Stomach (tissue), 19 donors: ENCODE measurements around the gene GPR6. TPM values are rescaled to one million over a fixed set of nuclear protein-coding genes. Genes with fewer than 3 reads are reported as not detected.
A peak's percentile ranks its signal among the peaks of the same experiment; 100 is the strongest.

Source experiments
- DNase-seq, 2 donors: peaks; one replicate each; pipeline versions ENCODE4 v3.0.0 to v3.0.0-alpha.2; 2013 to 2019
- H3K27ac ChIP-seq, 5 donors: fragments of 200-600 bp in 4 of 5; sonication (generic) in 4 of 5; one replicate each; pipeline ENCODE4 v1.5.1; 2013 to 2019; ENCODE audit warnings: mild to moderate bottlenecking in 1 of 5, moderate library complexity in 1 of 5
- H3K27me3 ChIP-seq, 3 donors: fragments of 200-600 bp; sonication (generic); one replicate each; pipeline ENCODE4 v1.5.1; 2017 to 2019; ENCODE audit warnings: mixed run types in 1 of 3
- H3K36me3 ChIP-seq, 4 donors: fragments of 200-600 bp; sonication (generic); 1 replicate in 3 of 4; 2 replicates in 1 of 4; pipeline ENCODE4 v1.5.1; 2016 to 2019
- H3K4me1 ChIP-seq, 4 donors: fragments of 200-600 bp; sonication (generic); one replicate each; pipeline ENCODE4 v1.5.1; 2016 to 2019
- H3K4me3 ChIP-seq, 4 donors: fragments of 200-600 bp; sonication (generic) in 3 of 4; one replicate each; pipeline ENCODE4 v1.5.1; 2016 to 2019; ENCODE audit warnings: mild to moderate bottlenecking in 1 of 4
- H3K9me3 ChIP-seq, 4 donors: fragments of 200-600 bp; sonication (generic); one replicate each; pipeline ENCODE4 v1.5.1; 2016 to 2019
- CTCF ChIP-seq, 7 experiments: fragments of 450-650 bp in 4 of 7; fragments of 200-600 bp in 3 of 7; sonication (generic) in 3 of 7; IDR thresholded peaks; one replicate each; pipeline ENCODE4 v1.5.1; 2016 to 2019; ENCODE audit warnings: antibody characterized with exemption in 7 of 7, control low read depth in 2 of 7, mild to moderate bottlenecking in 1 of 7
- EP300 ChIP-seq: sonication (generic); formaldehyde crosslinking; IDR thresholded peaks from one replicate; pipeline ENCODE4 v1.6.1; 2017; ENCODE audit warnings: antibody characterized with exemption
- POLR2A ChIP-seq, 4 donors: fragments of 450-650 bp; IDR thresholded peaks; one replicate each; pipeline ENCODE4 v1.6.1; 2016; ENCODE audit warnings: antibody characterized with exemption in 4 of 4, control low read depth in 2 of 4, mild to moderate bottlenecking in 1 of 4, moderate library complexity in 1 of 4
- POLR2AphosphoS5 ChIP-seq, 3 donors: sonication (generic); formaldehyde crosslinking; IDR thresholded peaks; one replicate each; pipeline ENCODE4 v1.6.1; 2016; ENCODE audit warnings: antibody characterized with exemption in 3 of 3
- WGBS, 5 donors: extraction: QIAGEN DNeasy Blood & Tissue Kit in 3 of 5; methylation state at CpG; one replicate each; pipeline versions ENCODE4 v1.1.5 to v1.1.7; 2013 to 2018; 5-methylcytosine and 5-hydroxymethylcytosine counted together
- intact Hi-C: fragments of 100-400 bp; cut with DNase I; formaldehyde crosslinking; loops from one replicate; pipeline ENCODE4 v1.15.1; 2023; ENCODE audit warnings: low total_unique reads
- long read RNA-seq, 10 donors: transcript quantifications; one replicate each; lab custom pipeline, GENCODE V29; 2026
- polyA plus RNA-seq, 3 donors: library from polyadenylated mRNA; stranded (reverse); fragments of 200-250 nt; gene quantifications; one replicate each; pipeline ENCODE4 v1.2.3, GENCODE V29; 2013
- total RNA-seq, 5 donors: library from RNA; depleted of rRNA; stranded (reverse); fragments of >200 nt; gene quantifications; one replicate each; pipeline versions ENCODE4 v1.1.0 to v1.2.3, GENCODE V29; 2014 to 2016
- donor health status: healthy with polysubstance abuse.
- donor health status: Bipolar disorder and iron deficiency.
- donor health status: healthy.

Gene GPR6
- total RNA-seq (not detected), polyA plus RNA-seq (under 1 TPM in 1 of 3 donors, not detected in 2; 0.05 TPM)
- long read RNA-seq, donor 1: 0 reads
- long read RNA-seq, donor 2: 0 reads
- long read RNA-seq, donor 3: 0 reads
- long read RNA-seq, donor 4: 0 reads
- long read RNA-seq, donor 5: 0 reads
- long read RNA-seq, donor 6: 0 reads
- long read RNA-seq, donor 7: 0 reads
- long read RNA-seq, donor 8: 0 reads
- long read RNA-seq, donor 9: 0 reads
- long read RNA-seq, donor 10: 0 reads

GRCh38 chr6:109978174-109979032 lies at the start of gene GPR6:
GPR6 (plus strand) TSS chr6:109978311; CDS start chr6:109979113, 802 bp downstream.
- Histone ChIP-seq H3K27ac (no peak within 1 kb of the TSS), H3K27me3 (peaks cover 4 to 58% (median 30%) of the 10 kb centered on the region in 3 donors), H3K9me3 (peaks cover 0 to 28% (median 3%) of the 10 kb centered on the region in 4 donors), H3K4me1 (peaks cover 0 to 18% (median 0%) of the 10 kb centered on the region in 4 donors), H3K4me3 (no peak within 1 kb of the TSS), H3K36me3 (no peaks in the 10 kb centered on the region)
- 5 to 8% (median 6%) methylated on average over 29 to 50 of the region's 50 CpGs for WGBS, 5 donors
- peak; percentile 59 to 90 for DNase-seq
- no peak for TF ChIP-seq POLR2AphosphoS5 (IDR thresholded peaks at IDR 0.05)
- TF ChIP-seq EP300: no peak
- no peak for TF ChIP-seq POLR2A (IDR thresholded peaks at IDR 0.05)
- no peak for TF ChIP-seq CTCF (IDR thresholded peaks at IDR 0.05)
- intact Hi-C loops: no loop called here

- intact Hi-C loops: no loop called here
- no peak for DNase-seq
- Histone ChIP-seq H3K27ac (no peak overlapping the region), H3K36me3 (no peaks in the 10 kb centered on the region), H3K4me1 (no peaks in the 10 kb centered on the region), H3K4me3 (no peak overlapping the region), H3K27me3 (no peaks in the 10 kb centered on the region), H3K9me3 (no peaks in the 10 kb centered on the region)
- 80 to 87% (median 83%) methylated on average over 4 to 8 of the region's 8 CpGs for WGBS, 5 donors
- TF ChIP-seq POLR2AphosphoS5 (IDR thresholded peaks at IDR 0.05) (no peak), POLR2A (IDR thresholded peaks at IDR 0.05) (no peak), CTCF (IDR thresholded peaks at IDR 0.05) (no peak), EP300 (no peak)
Measured at GRCh38 chr6:109934293-109934692, 43.8 kb upstream of the GPR6 start.

DNA sequence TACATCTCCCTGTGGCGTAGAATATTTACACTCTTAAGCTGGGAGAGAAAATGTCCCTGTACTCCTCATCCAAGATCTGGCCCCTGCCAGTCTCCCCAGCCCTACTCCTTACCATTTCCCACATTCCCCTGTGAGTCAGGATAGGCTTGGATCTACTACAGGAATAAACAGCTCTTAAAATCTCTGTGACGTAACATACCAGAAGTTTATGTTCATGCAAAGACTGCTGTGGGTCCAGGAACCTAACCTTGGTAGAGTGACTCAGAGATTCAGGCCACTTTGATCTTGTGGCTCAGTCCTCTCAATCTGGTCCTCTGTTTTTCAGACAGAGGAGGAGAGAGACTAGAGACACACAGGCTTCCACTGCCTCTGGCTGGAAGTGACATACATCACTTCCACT lies 38.5 kb upstream of the GPR6 start:
- H3K36me3 ChIP-seq: no peaks in the 10 kb centered on the region
- no peaks in the 10 kb centered on the region for H3K27me3 ChIP-seq
- no peaks in the 10 kb centered on the region for H3K4me1 ChIP-seq
- H3K4me3 ChIP-seq: no peak overlapping the region
- H3K9me3 ChIP-seq: no peaks in the 10 kb centered on the region
- TF ChIP-seq POLR2AphosphoS5 (IDR thresholded peaks at IDR 0.05): no peak
- no peak for TF ChIP-seq CTCF (IDR thresholded peaks at IDR 0.05)
- 85 to 100% (median 96%) methylated on average over 2 of the region's 2 CpGs for WGBS, 5 donors
- DNase-seq: no peak
- intact Hi-C loops: no loop called here
- no peak overlapping the region for H3K27ac ChIP-seq

DNA sequence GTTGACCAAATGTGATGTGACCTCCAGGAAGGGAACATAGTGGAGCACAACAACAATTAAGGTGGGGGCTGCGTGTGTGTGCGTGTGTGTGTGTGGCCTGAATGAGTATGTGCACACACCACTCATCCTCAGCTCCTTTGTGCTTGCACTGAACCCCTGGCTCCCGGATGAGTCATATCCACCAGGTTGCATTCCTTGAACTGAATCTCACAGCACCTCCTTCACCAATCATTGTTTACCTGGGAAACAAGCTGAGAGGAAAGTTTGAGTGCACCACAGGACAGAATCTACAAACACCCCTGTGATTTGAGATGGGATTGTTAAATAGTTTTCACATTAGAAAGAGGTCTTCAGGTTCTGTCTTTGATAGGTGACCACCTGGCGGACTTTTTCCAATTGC lies 33.7 kb upstream of the GPR6 start:
- no peaks in the 10 kb centered on the region for H3K36me3 ChIP-seq
- H3K4me1 ChIP-seq: no peaks in the 10 kb centered on the region
- no peak overlapping the region for H3K27ac ChIP-seq
- H3K9me3 ChIP-seq: no peaks in the 10 kb centered on the region
- peaks cover 0 to 7% (median 0%) of the 10 kb centered on the region in 3 donors for H3K27me3 ChIP-seq
- peak in 1 of 2 donors; percentile 47 for DNase-seq
- no peak overlapping the region for H3K4me3 ChIP-seq
- WGBS, 5 donors: 51 to 58% (median 53%) methylated on average over 2 to 4 of the region's 4 CpGs
- intact Hi-C loops: no loop called here
- no peak for TF ChIP-seq POLR2A (IDR thresholded peaks at IDR 0.05)
- TF ChIP-seq POLR2AphosphoS5 (IDR thresholded peaks at IDR 0.05): no peak
- no peak for TF ChIP-seq CTCF (IDR thresholded peaks at IDR 0.05)
- no peak for TF ChIP-seq EP300
